AG10803 (cell line): Measurements from ENCODE around the gene PF4V1.

ENCODE experiments used
- DNase-seq: peaks from one replicate; pipeline ENCODE4 v3.0.0; 2010; ENCODE audit warnings: low read depth
- H3K4me3 ChIP-seq: 2 replicates; pipeline ENCODE4 v1.5.1; 2011; ENCODE audit warnings: mild to moderate bottlenecking, low read length, control low read depth
- TF ChIP-seq, protein P1 (sequence below): conservative IDR thresholded peaks from 2 replicates; pipeline ENCODE4 v1.5.1; 2011; ENCODE audit warnings: mild to moderate bottlenecking, low read length, control low read depth, inconsistent platforms

Gene PF4V1

DNA sequence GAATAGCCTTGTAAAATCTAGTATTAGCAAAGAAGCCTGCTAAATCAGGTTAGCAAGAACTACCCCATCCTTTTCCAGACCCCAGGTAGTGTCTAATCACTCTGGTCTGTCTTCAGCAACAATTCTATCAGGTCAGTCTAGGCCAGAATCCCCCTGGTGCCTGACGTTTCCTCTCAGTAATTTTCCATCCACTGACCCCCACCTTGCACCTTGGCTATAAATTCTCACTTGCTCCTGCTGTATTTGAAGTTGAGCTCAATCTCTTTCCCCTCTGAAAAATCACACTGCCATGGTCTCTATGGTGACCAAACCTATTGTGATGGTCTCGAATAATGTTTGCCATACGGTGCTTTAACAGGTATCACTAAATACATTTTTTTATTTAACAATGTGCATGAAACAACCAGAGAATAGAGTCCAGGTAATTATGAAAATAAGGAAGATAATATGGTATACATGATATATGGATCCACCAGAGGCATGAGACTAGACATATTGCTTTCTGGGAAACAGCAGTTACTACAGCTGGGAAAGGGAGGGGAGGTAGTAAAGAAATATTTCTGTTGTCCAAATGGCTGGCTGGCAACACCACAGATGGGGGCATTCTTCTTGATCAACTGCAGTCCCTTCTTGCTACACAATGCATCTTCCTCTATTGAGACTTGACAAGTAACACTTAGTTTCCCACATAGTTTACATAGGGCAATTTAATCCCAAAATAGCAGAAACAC, 49.9 kb downstream of the PF4V1 start:
- TF ChIP-seq, protein P1, sequence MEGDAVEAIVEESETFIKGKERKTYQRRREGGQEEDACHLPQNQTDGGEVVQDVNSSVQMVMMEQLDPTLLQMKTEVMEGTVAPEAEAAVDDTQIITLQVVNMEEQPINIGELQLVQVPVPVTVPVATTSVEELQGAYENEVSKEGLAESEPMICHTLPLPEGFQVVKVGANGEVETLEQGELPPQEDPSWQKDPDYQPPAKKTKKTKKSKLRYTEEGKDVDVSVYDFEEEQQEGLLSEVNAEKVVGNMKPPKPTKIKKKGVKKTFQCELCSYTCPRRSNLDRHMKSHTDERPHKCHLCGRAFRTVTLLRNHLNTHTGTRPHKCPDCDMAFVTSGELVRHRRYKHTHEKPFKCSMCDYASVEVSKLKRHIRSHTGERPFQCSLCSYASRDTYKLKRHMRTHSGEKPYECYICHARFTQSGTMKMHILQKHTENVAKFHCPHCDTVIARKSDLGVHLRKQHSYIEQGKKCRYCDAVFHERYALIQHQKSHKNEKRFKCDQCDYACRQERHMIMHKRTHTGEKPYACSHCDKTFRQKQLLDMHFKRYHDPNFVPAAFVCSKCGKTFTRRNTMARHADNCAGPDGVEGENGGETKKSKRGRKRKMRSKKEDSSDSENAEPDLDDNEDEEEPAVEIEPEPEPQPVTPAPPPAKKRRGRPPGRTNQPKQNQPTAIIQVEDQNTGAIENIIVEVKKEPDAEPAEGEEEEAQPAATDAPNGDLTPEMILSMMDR, result no peak
- H3K4me3 ChIP-seq, result no peak overlapping the region
- DNase-seq, result no peak
